Activated CD4-positive, alpha-beta T cell treated with anti-CD3 and anti-CD28 coated beads, Interleukin-2, amount 50 U/mL, for 48 hours (primary cell): Measurements from ENCODE around the gene CLIP2.
A peak's percentile ranks its signal among the peaks of the same experiment; 100 is the strongest.

Experiments
- DNase-seq, 2 experiments: peaks; one replicate each; pipeline ENCODE4 v3.0.0-alpha.2; 2020

Gene CLIP2

GRCh38 chr7:74272305-74273038 lies 16.7 kb upstream of the CLIP2 start:
- peak; percentile 38 to 53 for DNase-seq

DNA sequence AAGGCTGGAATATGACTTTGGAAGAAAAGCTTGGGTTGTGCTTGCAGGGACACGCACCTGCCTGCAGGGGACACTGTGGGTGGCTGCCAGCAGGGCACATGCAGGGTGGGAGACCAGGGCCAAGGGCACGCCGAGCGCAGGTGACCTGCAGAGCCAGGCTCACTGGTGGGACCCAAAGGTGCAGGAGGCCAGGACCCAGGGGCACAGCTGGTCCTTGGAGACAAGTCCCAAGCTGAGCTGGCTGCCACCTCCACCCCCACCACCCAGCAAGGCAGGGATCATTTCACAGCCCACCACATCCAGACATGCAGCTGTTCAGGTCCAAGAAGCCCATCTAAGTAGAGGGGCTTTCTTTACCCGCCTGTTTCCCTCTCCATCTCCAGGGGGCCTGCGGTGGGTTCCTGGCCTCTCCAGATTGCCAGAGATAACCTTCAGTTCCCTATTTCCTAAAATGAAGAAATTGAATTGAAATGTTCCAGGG lies 13.8 kb upstream of the CLIP2 start:
- DNase-seq: no peak

DNA sequence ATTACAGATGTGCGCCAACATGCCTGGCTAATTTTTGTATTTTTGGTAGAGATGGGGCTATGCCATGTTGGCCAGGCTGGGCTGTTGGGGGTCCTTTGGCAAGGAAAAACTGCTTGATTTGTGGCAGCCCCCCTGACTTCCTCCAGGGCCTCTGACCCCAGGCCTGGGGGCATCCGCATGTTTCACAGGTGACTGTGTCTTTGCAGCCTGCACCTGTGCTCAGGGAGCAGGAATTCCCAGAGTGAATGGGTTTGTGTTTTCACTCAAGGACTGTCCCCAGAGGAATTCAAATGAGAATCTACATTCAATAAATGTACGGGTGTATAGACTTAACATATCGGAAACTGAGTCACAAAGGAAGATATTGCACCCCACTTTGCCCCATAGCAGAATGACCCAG lies 11.6 kb upstream of the CLIP2 start:
- DNase-seq: no peak

GRCh38 chr7:74280985-74281384 lies 8.2 kb upstream of the CLIP2 start:
- DNase-seq: no peak

GRCh38 chr7:74282748-74283459 lies 6.3 kb upstream of the CLIP2 start:
- DNase-seq: no peak

- DNase-seq: no peak
Observed at GRCh38 chr7:74283858-74284447, 5.3 kb upstream of the CLIP2 start.

GRCh38 chr7:74284781-74285259 lies 4.4 kb upstream of the CLIP2 start:
- DNase-seq: no peak

- DNase-seq: no peak
Observed at GRCh38 chr7:74286131-74286530, 3.1 kb upstream of the CLIP2 start.

DNA sequence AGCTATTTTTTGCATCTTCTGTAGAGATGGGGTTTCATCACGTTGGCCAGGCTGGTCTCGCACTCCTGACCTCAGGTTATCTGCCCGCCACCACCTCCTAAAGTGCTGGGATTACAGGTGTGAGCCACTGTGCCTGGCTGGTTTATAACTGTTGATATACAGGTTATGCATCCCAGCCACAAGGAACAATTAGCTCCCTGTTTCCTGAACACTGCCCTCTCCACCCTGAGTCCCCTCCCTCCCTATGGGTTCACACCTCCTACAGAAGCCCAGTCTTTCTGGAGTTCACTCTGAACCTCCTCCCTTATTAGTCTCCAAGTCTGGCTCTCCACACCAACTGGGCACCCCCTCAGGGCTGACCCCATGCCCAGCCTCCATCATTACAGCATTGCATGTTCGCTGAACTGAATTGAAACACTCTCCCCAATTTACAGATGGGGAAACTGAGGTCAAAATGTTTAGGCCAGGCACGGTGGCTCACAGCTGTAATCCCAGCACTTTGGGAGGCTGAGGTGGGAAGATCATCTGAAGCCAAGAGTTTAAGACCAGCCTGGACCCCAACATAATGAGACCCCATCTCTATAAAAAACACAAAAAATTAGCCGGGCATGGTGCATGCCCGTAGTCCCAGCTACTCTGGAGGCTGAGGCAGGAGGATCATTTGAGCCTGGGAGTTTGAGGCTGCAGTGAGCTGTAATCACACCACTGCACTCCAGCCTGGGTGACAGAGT lies 1.7 kb upstream of the CLIP2 start:
- no peak for DNase-seq

GRCh38 chr7:74288034-74288881 lies 949 bp upstream of the CLIP2 start:
- DNase-seq: no peak

DNA sequence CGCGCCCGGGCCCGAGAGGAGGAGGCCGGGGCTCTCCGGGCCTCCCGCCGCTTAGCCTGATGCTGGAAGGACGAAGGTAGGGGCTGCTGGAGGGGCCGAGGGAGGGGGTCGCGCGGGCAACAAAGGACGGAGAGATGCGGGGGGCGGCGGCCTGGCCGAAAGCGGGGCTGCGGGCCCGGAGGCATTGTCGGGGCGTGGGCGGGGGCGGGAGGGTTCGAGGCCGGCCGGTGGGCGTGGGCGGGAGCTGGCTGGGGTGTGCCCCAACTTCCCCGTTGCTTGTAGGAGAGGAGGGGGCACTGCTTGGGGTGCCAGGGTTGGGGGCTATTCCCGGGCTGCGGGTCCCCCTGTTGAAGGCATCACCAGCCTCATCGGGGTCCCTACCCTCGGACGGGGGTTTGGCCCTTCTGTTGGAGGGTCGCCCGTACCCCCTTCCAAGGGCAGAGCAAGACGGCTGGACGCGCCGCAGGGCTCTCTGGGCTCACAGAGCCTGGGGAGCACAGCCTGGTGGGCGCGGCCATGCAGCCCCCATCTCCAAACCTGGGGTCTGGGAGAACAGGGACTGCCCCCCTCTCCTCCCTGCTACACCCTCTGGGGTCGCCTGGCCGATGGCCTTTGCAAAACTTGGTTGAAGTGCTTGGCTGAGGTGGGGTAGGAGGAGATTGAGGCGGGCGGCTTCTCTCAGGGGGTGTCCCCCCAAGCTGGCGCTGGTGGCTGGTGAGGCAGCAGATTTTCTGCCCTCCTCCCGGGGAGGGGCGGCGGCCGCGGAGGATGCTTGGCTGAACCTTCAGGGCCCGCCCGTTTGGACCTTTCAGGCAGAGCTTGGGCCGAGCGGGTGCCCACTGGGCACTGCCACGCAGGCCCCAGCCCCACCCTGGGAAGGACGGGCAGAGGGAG lies 699 bp downstream of the CLIP2 start:
- DNase-seq: peak; percentile 10 to 22

DNA sequence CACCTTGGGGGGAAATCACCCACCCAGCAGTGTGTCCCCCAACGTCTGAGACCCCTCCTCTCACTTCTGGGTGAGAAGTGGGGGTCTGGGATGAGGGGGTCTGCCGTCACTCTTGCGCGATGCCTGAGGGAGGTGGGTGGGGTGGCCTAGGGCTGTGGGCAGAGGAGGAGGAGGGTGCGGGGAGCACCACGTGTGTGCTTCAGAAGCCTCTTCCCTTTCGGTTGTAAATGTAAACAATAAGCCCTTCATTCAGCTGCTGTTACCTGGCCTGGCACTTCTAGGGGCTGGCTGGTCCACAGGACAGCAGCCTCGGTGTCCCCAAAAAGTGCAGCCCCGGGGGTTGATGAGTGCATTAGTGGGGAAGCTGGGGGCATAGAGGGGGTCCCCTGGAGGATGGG lies 1.3 kb downstream of the CLIP2 start:
- no peak for DNase-seq

GRCh38 chr7:74290981-74291441 lies 1.8 kb downstream of the CLIP2 start:
- no peak for DNase-seq

GRCh38 chr7:74291535-74291934 lies 2.3 kb downstream of the CLIP2 start:
- no peak for DNase-seq

DNA sequence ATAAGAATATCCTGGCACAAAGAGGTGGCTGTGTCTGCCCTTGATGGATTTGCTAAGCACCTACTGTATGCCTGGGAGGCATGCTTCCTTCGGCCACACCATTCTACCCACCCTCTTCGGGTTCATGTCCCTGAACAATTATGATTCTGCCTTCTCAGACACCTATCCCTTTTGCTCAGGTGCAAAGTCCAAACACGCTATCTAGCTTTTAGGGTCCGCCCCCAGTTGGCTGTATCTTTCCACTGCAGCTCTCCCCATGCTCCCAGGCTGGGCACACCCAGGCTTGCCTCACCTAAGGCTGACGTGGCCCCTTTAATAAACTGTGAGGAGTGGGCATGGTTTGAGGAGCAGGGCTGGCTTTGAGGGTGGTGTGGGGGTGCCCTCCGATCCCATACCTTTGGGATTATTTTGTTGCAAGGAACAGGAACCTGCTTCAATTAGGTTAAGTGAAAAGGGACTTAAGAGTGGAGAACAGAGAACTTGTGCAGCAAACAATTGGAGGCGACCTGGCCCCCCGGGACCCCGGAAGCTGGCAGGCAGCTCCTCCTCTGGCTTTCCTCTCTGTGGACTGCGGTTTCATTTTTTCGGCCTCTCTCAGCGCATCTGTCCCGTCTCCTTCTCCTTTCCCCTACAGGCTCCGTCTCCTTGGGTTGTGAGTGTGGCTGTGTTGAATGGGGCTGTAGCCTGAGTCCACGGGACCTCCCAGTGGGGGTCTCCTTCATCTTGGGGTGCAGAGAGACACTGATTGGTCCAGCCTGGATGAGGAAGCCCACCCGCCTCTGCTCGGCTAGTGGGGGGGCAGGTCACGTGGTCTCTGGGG lies 3.8 kb downstream of the CLIP2 start:
- no peak for DNase-seq

DNA sequence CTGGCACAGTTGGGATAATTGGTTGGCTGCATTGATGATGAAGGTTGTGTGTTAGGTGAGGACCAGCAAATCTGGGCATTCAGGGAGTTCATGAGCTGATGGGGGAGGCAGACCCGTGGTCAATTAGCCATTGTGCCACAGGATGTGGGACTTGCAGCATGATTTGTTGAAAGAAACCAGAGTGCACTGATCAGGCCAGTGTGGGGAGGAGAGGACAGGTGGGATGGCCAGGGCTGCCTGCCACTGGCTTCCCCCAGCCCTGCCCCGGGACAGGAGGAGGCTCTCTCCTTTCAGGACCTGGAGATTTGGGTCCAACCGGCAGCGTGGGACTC lies 4.3 kb downstream of the CLIP2 start:
- no peak for DNase-seq

DNA sequence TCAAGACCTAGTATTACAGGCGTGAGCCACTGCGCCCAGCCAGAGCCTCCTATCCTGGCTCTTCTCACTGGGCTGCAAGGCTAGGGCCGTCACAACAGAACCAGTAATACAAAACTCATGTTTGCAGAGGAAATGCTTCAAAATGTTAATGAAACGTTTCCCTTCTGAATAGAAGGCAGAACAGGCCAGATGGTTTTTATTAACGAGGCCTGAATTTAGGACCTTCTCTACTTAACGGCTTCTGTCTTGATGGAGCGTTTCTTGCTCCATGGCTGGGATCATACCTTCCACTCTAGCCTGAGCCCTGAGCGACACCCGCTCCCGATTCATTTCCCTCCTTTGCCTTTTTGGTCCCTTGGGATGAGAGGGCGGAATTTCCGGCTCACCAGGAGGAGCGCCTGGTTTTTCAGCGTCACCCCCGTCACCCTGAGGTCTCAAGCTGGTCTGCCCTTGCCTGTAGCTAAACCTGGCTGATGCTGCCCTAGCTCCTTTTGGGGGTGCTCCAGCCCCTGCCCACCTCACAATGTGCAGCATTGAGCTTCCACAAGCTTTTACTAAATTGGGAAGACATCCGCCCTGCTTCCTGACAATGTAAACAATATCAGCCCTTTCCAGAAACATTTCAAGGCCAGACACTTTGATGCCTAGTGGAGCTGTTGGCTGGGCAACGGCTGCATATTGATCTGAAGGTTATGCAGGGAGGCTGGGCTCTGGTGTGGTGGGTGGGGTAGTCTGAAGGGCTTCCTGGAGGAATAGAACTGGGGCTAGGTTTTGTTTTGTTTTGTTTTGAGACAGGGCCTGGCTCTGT lies 5.2 kb downstream of the CLIP2 start:
- no peak for DNase-seq

DNA sequence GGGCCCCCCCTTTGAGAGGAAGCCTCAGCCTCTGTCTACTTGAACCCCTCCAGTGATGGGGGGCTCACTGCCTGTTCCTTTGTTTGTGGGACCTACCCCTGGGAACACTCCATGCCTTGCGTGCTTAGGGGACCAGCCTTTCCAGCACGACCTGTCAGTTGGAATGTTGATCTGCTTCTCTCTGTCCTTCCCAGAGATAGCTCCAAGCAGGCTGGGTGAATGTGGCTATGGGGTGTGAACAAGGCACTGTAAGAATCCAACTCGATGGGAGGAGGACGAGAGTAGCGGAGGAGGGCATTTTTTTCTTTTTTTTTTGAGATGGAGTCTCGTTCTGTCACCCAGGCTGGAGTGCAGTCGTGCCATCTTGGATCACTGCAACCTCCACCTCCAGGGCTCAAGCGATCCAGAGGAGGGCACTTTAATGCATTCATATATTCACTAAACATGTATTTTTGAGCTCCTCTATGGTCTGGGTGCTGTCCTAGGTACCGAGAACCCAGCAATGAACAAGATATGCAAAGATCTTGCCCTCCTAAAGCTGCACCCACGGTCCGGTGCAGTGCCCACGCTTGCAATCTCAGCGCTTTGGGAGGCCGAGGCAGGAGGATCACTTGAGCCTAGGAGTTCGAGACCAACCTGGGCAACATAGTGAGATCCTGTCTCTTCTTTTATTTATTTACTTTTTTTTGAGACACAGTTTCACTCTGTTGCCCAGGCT lies 8.5 kb downstream of the CLIP2 start:
- no peak for DNase-seq

- DNase-seq: no peak
Observed at GRCh38 chr7:74299401-74299800, 10.2 kb downstream of the CLIP2 start.
